ENCODE data around the gene ADARB1. TPM values are rescaled to one million over a fixed set of nuclear protein-coding genes. Genes with fewer than 3 reads are reported as not detected.

Gene ADARB1
- total RNA-seq, 1 donor from 2014 or later = 25.8 TPM

- DNase-seq (ENCODE audit: low read depth) = no peak
- no peaks in the 10 kb centered on the region for H4K20me1 ChIP-seq (ENCODE audit: insufficient read depth, low read length)
- FAIRE-seq = no peak
- H3K4me2 ChIP-seq (ENCODE audit: low read length) = no peak overlapping the region
- TF ChIP-seq CTCF (IDR thresholded peaks at IDR 0.05; ENCODE audit: insufficient read depth, low read depth, low read length) = no peak
- no peak for TF ChIP-seq EZH2 (IDR thresholded peaks at IDR 0.05; ENCODE audit: insufficient read depth, low read length)
- no peak overlapping the region for H3K27ac ChIP-seq (ENCODE audit: low read depth, low read length)
- no peak overlapping the region for H3K9ac ChIP-seq (ENCODE audit: low read length)
- peaks cover 30% of the 10 kb centered on the region for H3K27me3 Mint-ChIP-seq (ENCODE audit: low read depth, unreplicated experiment)
- H3K27ac Mint-ChIP-seq (ENCODE audit: unreplicated experiment) = no peak overlapping the region
- no peak overlapping the region for H3K4me3 Mint-ChIP-seq (ENCODE audit: unreplicated experiment)
- no peaks in the 10 kb centered on the region for H3K79me2 ChIP-seq (ENCODE audit: insufficient read depth, low read length)
- H2AFZ ChIP-seq (ENCODE audit: low read depth, low read length) = no peak overlapping the region
- peaks cover 6% of the 10 kb centered on the region for H3K36me3 Mint-ChIP-seq (ENCODE audit: low read depth, unreplicated experiment)
- H3K27me3 ChIP-seq (ENCODE audit: insufficient read depth, low read length) = peaks cover 12% of the 10 kb centered on the region
- peaks cover 27% of the 10 kb centered on the region for H3K9me3 Mint-ChIP-seq (ENCODE audit: unreplicated experiment)
- H3K4me1 Mint-ChIP-seq (ENCODE audit: low read depth, unreplicated experiment) = peaks cover 2% of the 10 kb centered on the region
- H3K4me3 ChIP-seq (ENCODE audit: insufficient read depth, low read depth, low read length) = no peak overlapping the region
- no peaks in the 10 kb centered on the region for H3K4me1 ChIP-seq (ENCODE audit: insufficient read depth, low read length)
- H3K9me3 ChIP-seq (ENCODE audit: insufficient read depth, low read depth, low read length) = no peaks in the 10 kb centered on the region
- no peaks in the 10 kb centered on the region for H3K36me3 ChIP-seq (ENCODE audit: insufficient read depth, low read length)
These were observed 30.8 kb upstream of the ADARB1 start for GRCh38 chr21:45043541-45044020.

DNA sequence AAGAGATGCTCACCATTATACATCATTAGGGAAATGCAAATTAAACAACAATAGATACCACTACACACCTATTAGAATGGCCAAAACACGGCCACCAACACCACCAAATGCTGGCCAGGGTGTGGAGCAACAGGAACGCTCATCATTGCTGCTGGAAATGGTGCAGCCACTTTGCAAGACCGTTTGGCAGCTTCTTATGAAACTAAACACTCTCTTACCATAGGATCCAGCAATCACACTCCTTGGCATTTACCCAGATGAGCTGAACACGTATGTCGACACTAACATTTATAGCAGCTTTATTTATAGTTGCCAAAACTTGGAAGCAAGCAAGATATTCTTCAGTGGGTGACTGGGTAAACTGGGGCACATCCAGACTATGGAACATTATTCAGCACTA lies 28.9 kb upstream of the ADARB1 start:
- Histone ChIP-seq H2AFZ (ENCODE audit: low read depth, low read length) (no peak overlapping the region), H3K36me3 (ENCODE audit: insufficient read depth, low read length) (no peaks in the 10 kb centered on the region), H3K4me1 (ENCODE audit: insufficient read depth, low read length) (peaks cover 4% of the 10 kb centered on the region), H3K79me2 (ENCODE audit: insufficient read depth, low read length) (no peaks in the 10 kb centered on the region), H3K4me2 (ENCODE audit: low read length) (no peak overlapping the region), H3K9me3 (ENCODE audit: insufficient read depth, low read depth, low read length) (no peaks in the 10 kb centered on the region), H3K9ac (ENCODE audit: low read length) (no peak overlapping the region), H4K20me1 (ENCODE audit: insufficient read depth, low read length) (no peaks in the 10 kb centered on the region), H3K27me3 (ENCODE audit: insufficient read depth, low read length) (peaks cover 12% of the 10 kb centered on the region), H3K4me3 (ENCODE audit: insufficient read depth, low read depth, low read length) (no peak overlapping the region), H3K27ac (ENCODE audit: low read depth, low read length) (no peak overlapping the region)
- TF ChIP-seq CTCF (IDR thresholded peaks at IDR 0.05; ENCODE audit: insufficient read depth, low read depth, low read length) (no peak), EZH2 (IDR thresholded peaks at IDR 0.05; ENCODE audit: insufficient read depth, low read length) (no peak)
- no peak overlapping the region for H3K27ac Mint-ChIP-seq (ENCODE audit: unreplicated experiment)
- FAIRE-seq (no peak), DNase-seq (ENCODE audit: low read depth) (no peak)
- H3K4me1 Mint-ChIP-seq (ENCODE audit: low read depth, unreplicated experiment) = peaks cover 2% of the 10 kb centered on the region
- peaks cover 27% of the 10 kb centered on the region for H3K9me3 Mint-ChIP-seq (ENCODE audit: unreplicated experiment)
- peaks cover 6% of the 10 kb centered on the region for H3K36me3 Mint-ChIP-seq (ENCODE audit: low read depth, unreplicated experiment)
- no peak overlapping the region for H3K4me3 Mint-ChIP-seq (ENCODE audit: unreplicated experiment)
- H3K27me3 Mint-ChIP-seq (ENCODE audit: low read depth, unreplicated experiment) = peaks cover 30% of the 10 kb centered on the region

GRCh38 chr21:45047257-45047656 lies 27.1 kb upstream of the ADARB1 start:
- DNase-seq (ENCODE audit: low read depth) (no peak), FAIRE-seq (no peak)
- peaks cover 12% of the 10 kb centered on the region for H3K27me3 ChIP-seq (ENCODE audit: insufficient read depth, low read length)
- peaks cover 27% of the 10 kb centered on the region for H3K9me3 Mint-ChIP-seq (ENCODE audit: unreplicated experiment)
- H3K4me3 ChIP-seq (ENCODE audit: insufficient read depth, low read depth, low read length) = no peak overlapping the region
- no peak overlapping the region for H3K4me2 ChIP-seq (ENCODE audit: low read length)
- no peaks in the 10 kb centered on the region for H4K20me1 ChIP-seq (ENCODE audit: insufficient read depth, low read length)
- no peaks in the 10 kb centered on the region for H3K9me3 ChIP-seq (ENCODE audit: insufficient read depth, low read depth, low read length)
- H3K9ac ChIP-seq (ENCODE audit: low read length) = no peak overlapping the region
- H3K27ac ChIP-seq (ENCODE audit: low read depth, low read length) = no peak overlapping the region
- H3K4me3 Mint-ChIP-seq (ENCODE audit: unreplicated experiment) = no peak overlapping the region
- peaks cover 6% of the 10 kb centered on the region for H3K36me3 Mint-ChIP-seq (ENCODE audit: low read depth, unreplicated experiment)
- H3K79me2 ChIP-seq (ENCODE audit: insufficient read depth, low read length) = no peaks in the 10 kb centered on the region
- H3K27ac Mint-ChIP-seq (ENCODE audit: unreplicated experiment) = no peak overlapping the region
- H3K4me1 ChIP-seq (ENCODE audit: insufficient read depth, low read length) = peaks cover 10% of the 10 kb centered on the region
- H3K4me1 Mint-ChIP-seq (ENCODE audit: low read depth, unreplicated experiment) = no peaks in the 10 kb centered on the region
- no peak overlapping the region for H2AFZ ChIP-seq (ENCODE audit: low read depth, low read length)
- peaks cover 28% of the 10 kb centered on the region for H3K27me3 Mint-ChIP-seq (ENCODE audit: low read depth, unreplicated experiment)
- TF ChIP-seq CTCF (IDR thresholded peaks at IDR 0.05; ENCODE audit: insufficient read depth, low read depth, low read length) (no peak), EZH2 (IDR thresholded peaks at IDR 0.05; ENCODE audit: insufficient read depth, low read length) (no peak)
- no peaks in the 10 kb centered on the region for H3K36me3 ChIP-seq (ENCODE audit: insufficient read depth, low read length)

Measured in astrocyte (in vitro differentiated cells and primary cell).